ENCODE results near the gene SEC61A2. TPM values are rescaled to one million over a fixed set of nuclear protein-coding genes. Genes with fewer than 3 reads are reported as not detected.

Gene SEC61A2
- total and polyA plus RNA-seq, 2 donors (not counting 3 experiments of a cell fraction or from before 2014, with no cell fraction given), result 7.3 to 7.5 TPM

GRCh38 chr10:12202226-12202625 is 72.7 kb downstream of the SEC61A2 start:
- intact Hi-C loops (cut with micrococcal nuclease), result no loop called here
- no peaks in the 10 kb centered on the region for H3K9me1 ChIP-seq (replicated peaks; ENCODE audit: control insufficient read depth, extremely low read depth, insufficient read depth, low read length)
- no peaks in the 10 kb centered on the region for H3K27me3 ChIP-seq (ENCODE audit: control insufficient read depth in 2 of 2, insufficient read depth in 2 of 2, low read length in 2 of 2)
- peaks cover 4% of the 10 kb centered on the region for H3K4me1 ChIP-seq (ENCODE audit: control insufficient read depth, extremely low read depth, insufficient read depth, low read length)
- H3K36me3 ChIP-seq (ENCODE audit: control insufficient read depth in 2 of 2, extremely low read depth in 1 of 2, insufficient read depth in 2 of 2, low read length in 2 of 2), result peaks cover 6 to 14% of the 10 kb centered on the region in 2 experiments
- dilution Hi-C loops (cut with MboI; ENCODE audit: extremely low pct_ligation_motif_present, low sequenced_read_pairs), result no loop called here
- no peak overlapping the region for H3K27ac ChIP-seq (ENCODE audit: insufficient read depth, low read depth, low read length)
- ChIA-PET CTCF (no interaction called here), POLR2A (no interaction called here)
- DNase-seq (ENCODE audit: low read depth, low spot score) (no peak), FAIRE-seq (no peak)
- BruUV-seq (replicated peaks), result no TSS peak
- TF ChIP-seq JUN (IDR thresholded peaks at IDR 0.05; ENCODE audit: borderline replicate concordance, insufficient read depth, insufficient read length, low read depth) (no peak), GATA2 (IDR thresholded peaks at IDR 0.05; ENCODE audit: insufficient read depth, insufficient read length, low read depth, low read length) (no peak), POLR2A (IDR thresholded peaks at IDR 0.05; ENCODE audit: low read depth, low read length) (no peak), MYC (IDR thresholded peaks at IDR 0.05; ENCODE audit: low read depth, low read length) (no peak), MAX (IDR thresholded peaks at IDR 0.05; ENCODE audit: insufficient read depth, insufficient read length) (no peak), EZH2 (IDR thresholded peaks at IDR 0.05; ENCODE audit: borderline replicate concordance, low read depth, low read length, severe bottlenecking) (no peak), CTCF (IDR thresholded peaks at IDR 0.05; ENCODE audit: extremely low read depth in 1 of 2, insufficient read depth in 1 of 2, low read depth in 1 of 2, low read length in 2 of 2) (no peak), FOS (IDR thresholded peaks at IDR 0.05; ENCODE audit: borderline replicate concordance, insufficient read depth, low read length) (no peak), POLR2AphosphoS5 (IDR thresholded peaks at IDR 0.05; ENCODE audit: insufficient read depth, low read depth, low read length) (no peak)
- H3K9me3 ChIP-seq (replicated peaks; ENCODE audit: control insufficient read depth, insufficient read depth, low read length), result no peaks in the 10 kb centered on the region
- H3K4me3 ChIP-seq (replicated peaks in 1 of 3; ENCODE audit: insufficient read depth in 1 of 3, low read depth in 1 of 3, low read length in 3 of 3), result no peak overlapping the region
- no peaks in the 10 kb centered on the region for H4K20me1 ChIP-seq (replicated peaks; ENCODE audit: control insufficient read depth, extremely low read depth, insufficient read depth, low read length)
- H3K79me2 ChIP-seq (ENCODE audit: control insufficient read depth, insufficient read depth, low read length), result peaks cover 84% of the 10 kb centered on the region
- H2AFZ ChIP-seq (ENCODE audit: low read depth, low read length), result no peak overlapping the region
- H3K9ac ChIP-seq (replicated peaks; ENCODE audit: extremely low read depth, insufficient read depth, low read length), result no peak overlapping the region
- no peak overlapping the region for H3K4me2 ChIP-seq (ENCODE audit: insufficient read depth, low read length)

All from endothelial cell of umbilical vein (primary cell).